AG09319 (cell line): ENCODE results near the gene NOS1AP.

Experiments
- DNase-seq: peaks from one replicate; pipeline ENCODE4 v3.0.0-alpha.2; 2010; ENCODE audit warnings: low read depth; ENCODE audit errors: extremely low read depth
- CTCF ChIP-seq: IDR thresholded peaks from 2 replicates; pipeline ENCODE4 v1.5.1; 2011; ENCODE audit warnings: low read depth, mild to moderate bottlenecking, inconsistent platforms, low read length, moderate library complexity

NOS1AP gene

GRCh38 chr1:162157469-162157868 is 88.0 kb downstream of the NOS1AP start:
- DNase-seq = no peak
- TF ChIP-seq CTCF = no peak

- DNase-seq = no peak
- no peak for TF ChIP-seq CTCF
Observed at GRCh38 chr1:162158624-162159271, 89.3 kb downstream of the NOS1AP start.

- no peak for TF ChIP-seq CTCF
- no peak for DNase-seq
Observed at GRCh38 chr1:162159515-162159914, 90.0 kb downstream of the NOS1AP start.

GRCh38 chr1:162161916-162162550 is 92.5 kb downstream of the NOS1AP start:
- no peak for DNase-seq
- no peak for TF ChIP-seq CTCF

- DNase-seq = no peak
- TF ChIP-seq CTCF = no peak
Observed at GRCh38 chr1:162165528-162165927, 96.0 kb downstream of the NOS1AP start.

GRCh38 chr1:162166917-162167615 is 97.6 kb downstream of the NOS1AP start:
- no peak for TF ChIP-seq CTCF
- no peak for DNase-seq

GRCh38 chr1:162168261-162168660 is 98.8 kb downstream of the NOS1AP start:
- TF ChIP-seq CTCF = no peak

More at GRCh38 chr1:162168261-162168660, 98.8 kb downstream of the NOS1AP start:
- no peak for DNase-seq
